Mesenchymal stem cell (in vitro differentiated cells and primary cell): Measurements from ENCODE around the gene ACSM6.
"Not testable (repeated sequence)": the region's sequence is repeated elsewhere in the genome, so short reads cannot be mapped to it uniquely, and the experiment has no call there.

Experiments used
- DNase-seq: peaks from one replicate; pipeline ENCODE4 v3.0.0-alpha.2; 2013
- H2AFZ ChIP-seq: one replicate; pipeline ENCODE4 v1.6.1; 2013; ENCODE audit warnings: low read depth, mild to moderate bottlenecking, control low read depth, inconsistent platforms, low read length, moderate library complexity
- H2AK5ac ChIP-seq: 2 replicates; pipeline ENCODE4 v1.6.1; 2013; ENCODE audit warnings: low read length, moderate library complexity, mild to moderate bottlenecking, inconsistent platforms; ENCODE audit not compliant: severe bottlenecking
- H2BK120ac ChIP-seq: one replicate; pipeline ENCODE4 v1.6.1; 2013; ENCODE audit warnings: low read depth, mild to moderate bottlenecking, inconsistent platforms, low read length, moderate library complexity
- H2BK12ac ChIP-seq, 2 experiments: one replicate each; pipeline ENCODE4 v1.6.1; 2013; ENCODE audit warnings: inconsistent platforms in 2 of 2, low read length in 2 of 2, mild to moderate bottlenecking in 2 of 2, moderate library complexity in 2 of 2, control low read depth in 1 of 2
- H2BK15ac ChIP-seq: one replicate; pipeline ENCODE4 v1.6.1; 2013; ENCODE audit warnings: mild to moderate bottlenecking, low read depth, inconsistent platforms; ENCODE audit not compliant: poor library complexity, severe bottlenecking
- H2BK5ac ChIP-seq: 2 replicates; pipeline ENCODE4 v1.6.1; 2013; ENCODE audit warnings: low read depth, mild to moderate bottlenecking, low read length, control low read depth, inconsistent platforms; ENCODE audit not compliant: poor library complexity, severe bottlenecking
- H3K14ac ChIP-seq, 2 experiments: one replicate each; pipeline ENCODE4 v1.6.1; 2013; ENCODE audit warnings: inconsistent platforms in 2 of 2, low read length in 2 of 2, control low read depth in 1 of 2, mild to moderate bottlenecking in 1 of 2, moderate library complexity in 1 of 2
- H3K18ac ChIP-seq, 2 experiments: one replicate each; pipeline ENCODE4 v1.6.1; 2013; ENCODE audit warnings: inconsistent platforms in 2 of 2, low read length in 2 of 2, control low read depth in 1 of 2, low read depth in 1 of 2, mild to moderate bottlenecking in 1 of 2
- H3K23ac ChIP-seq, 2 experiments: one replicate each; pipeline ENCODE4 v1.6.1; 2013; ENCODE audit warnings: inconsistent platforms in 2 of 2, low read length in 2 of 2, mild to moderate bottlenecking in 2 of 2, moderate library complexity in 2 of 2, control low read depth in 1 of 2
- H3K27ac ChIP-seq: 2 replicates; pipeline ENCODE4 v1.5.1; 2013; ENCODE audit warnings: mild to moderate bottlenecking, moderate library complexity, low read length, control low read depth, inconsistent platforms; ENCODE audit not compliant: poor library complexity, severe bottlenecking
- H3K27me3 ChIP-seq, 2 experiments: 2 replicates each; pipeline versions ENCODE4 v1.6.1 to v1.7.0; 2013; ENCODE audit warnings: low read length in 2 of 2, mild to moderate bottlenecking in 2 of 2, moderate library complexity in 2 of 2, control low read depth in 1 of 2, inconsistent platforms in 1 of 2; ENCODE audit not compliant: control insufficient read depth in 1 of 2, insufficient read depth in 1 of 2
- H3K36me3 ChIP-seq, 2 experiments: 2 replicates each; pipeline versions ENCODE4 v1.6.1 to v1.7.0; 2013; ENCODE audit warnings: low read length in 2 of 2, control low read depth in 1 of 2, inconsistent platforms in 1 of 2, low read depth in 1 of 2, mild to moderate bottlenecking in 1 of 2; ENCODE audit not compliant: insufficient read depth in 2 of 2, control insufficient read depth in 1 of 2
- H3K4ac ChIP-seq, 2 experiments: one replicate each; pipeline ENCODE4 v1.6.1; 2013; ENCODE audit warnings: inconsistent platforms in 2 of 2, low read length in 2 of 2, mild to moderate bottlenecking in 2 of 2, moderate library complexity in 2 of 2, control low read depth in 1 of 2, low read depth in 1 of 2
- H3K4me1 ChIP-seq: 2 replicates; pipeline ENCODE4 v1.6.1; 2013; ENCODE audit warnings: low read depth, low read length, control low read depth; ENCODE audit not compliant: control insufficient read depth, insufficient read depth
- H3K4me2 ChIP-seq: 2 replicates; pipeline ENCODE4 v1.6.1; 2013; ENCODE audit warnings: low read length, mild to moderate bottlenecking, inconsistent platforms; ENCODE audit not compliant: poor library complexity, severe bottlenecking
- H3K4me3 ChIP-seq, 2 experiments: 2 replicates each; pipeline versions ENCODE4 v1.5.1 to v1.7.0; 2013; ENCODE audit warnings: low read length in 2 of 2, mild to moderate bottlenecking in 2 of 2, control low read depth in 1 of 2, low read depth in 1 of 2; ENCODE audit not compliant: insufficient read depth in 1 of 2
- H3K79me1 ChIP-seq: replicated peaks from 2 replicates; pipeline ENCODE4 v1.6.1; 2013; ENCODE audit warnings: mild to moderate bottlenecking, control low read depth, low read length, inconsistent platforms; ENCODE audit not compliant: poor library complexity, severe bottlenecking
- H3K9ac ChIP-seq: 2 replicates; pipeline ENCODE4 v1.7.0; 2013; ENCODE audit warnings: mild to moderate bottlenecking, low read length, moderate library complexity
- H3K9me3 ChIP-seq: 2 replicates; pipeline ENCODE4 v1.7.0; 2013; ENCODE audit warnings: mild to moderate bottlenecking, low read length; ENCODE audit not compliant: control insufficient read depth
- H4K8ac ChIP-seq: one replicate; pipeline ENCODE4 v1.6.1; 2013; ENCODE audit warnings: inconsistent platforms, mild to moderate bottlenecking, low read length, moderate library complexity
- H4K91ac ChIP-seq: one replicate; pipeline ENCODE4 v1.6.1; 2013; ENCODE audit warnings: mild to moderate bottlenecking, low read length, inconsistent platforms
- WGBS: methylation state at CpG from one replicate; pipeline ENCODE4 v1.1.7; 2013; ENCODE audit warnings: mixed read lengths; 5-methylcytosine and 5-hydroxymethylcytosine counted together

Gene ACSM6

GRCh38 chr10:95221124-95221523, 27.1 kb downstream of the ACSM6 start:
- DNase-seq = no peak
- no peak overlapping the region for H3K14ac ChIP-seq
- no peak overlapping the region for H3K4me3 ChIP-seq
- H3K18ac ChIP-seq = no peak overlapping the region
- no peak overlapping the region for H3K4ac ChIP-seq
- peak overlapping the region; percentile 86 for H3K27ac ChIP-seq
- no peaks in the 10 kb centered on the region for H3K36me3 ChIP-seq
- no peak overlapping the region for H2BK12ac ChIP-seq
- no peaks in the 10 kb centered on the region for H3K9me3 ChIP-seq
- no peaks in the 10 kb centered on the region for H3K79me1 ChIP-seq
- WGBS = 7% methylated on average over 4 of the region's 5 CpGs
- H2AFZ ChIP-seq = no peak overlapping the region
- no peak overlapping the region for H2BK5ac ChIP-seq
- H3K4me2 ChIP-seq = no peak overlapping the region
- H3K23ac ChIP-seq = no peak overlapping the region
- no peak overlapping the region for H2AK5ac ChIP-seq
- H2BK120ac ChIP-seq = no peak overlapping the region
- H2BK15ac ChIP-seq = no peak overlapping the region
- no peak overlapping the region for H3K9ac ChIP-seq
- H4K91ac ChIP-seq = no peak overlapping the region
- peaks cover 2% of the 10 kb centered on the region for H3K4me1 ChIP-seq
- H3K27me3 ChIP-seq = no peaks in the 10 kb centered on the region
- H4K8ac ChIP-seq = no peak overlapping the region

DNA sequence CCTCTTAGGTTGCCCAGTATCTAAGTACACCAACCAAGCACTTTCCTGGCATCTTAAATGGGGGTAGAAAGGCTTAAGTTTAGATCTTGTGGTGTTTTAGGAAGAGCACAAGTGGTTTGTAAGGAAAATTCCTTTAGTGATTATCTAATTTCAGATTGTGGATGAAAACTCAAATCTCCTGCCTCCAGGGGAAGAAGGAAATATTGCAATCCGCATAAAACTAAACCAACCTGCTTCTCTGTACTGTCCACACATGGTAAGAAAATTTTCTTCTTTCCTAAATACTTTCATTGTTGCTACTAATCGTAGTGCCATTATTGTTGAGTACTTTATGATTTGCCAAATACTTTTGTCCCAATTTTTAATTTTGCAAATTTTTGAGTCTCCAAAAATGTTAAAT, 31.1 kb downstream of the ACSM6 start:
- Histone ChIP-seq H3K9ac (no peak overlapping the region), H2AK5ac (peak overlapping the region; percentile 40), H3K4me3 (no peak overlapping the region), H3K9me3 (peaks cover under 1% of the 10 kb centered on the region), H2AFZ (no peak overlapping the region), H3K79me1 (no peaks in the 10 kb centered on the region), H3K36me3 (no peaks in the 10 kb centered on the region), H3K27ac (no peak overlapping the region), H3K27me3 (no peaks in the 10 kb centered on the region), H3K14ac (no peak overlapping the region), H3K4ac (no peak overlapping the region), H2BK5ac (no peak overlapping the region), H3K4me2 (no peak overlapping the region), H4K8ac (no peak overlapping the region), H3K18ac (no peak overlapping the region), H2BK12ac (no peak overlapping the region), H3K4me1 (peaks cover 6% of the 10 kb centered on the region), H4K91ac (no peak overlapping the region), H2BK120ac (no peak overlapping the region), H3K23ac (no peak overlapping the region), H2BK15ac (no peak overlapping the region)
- 67% methylated on average over 1 of the region's 2 CpGs for WGBS
- no peak for DNase-seq

DNA sequence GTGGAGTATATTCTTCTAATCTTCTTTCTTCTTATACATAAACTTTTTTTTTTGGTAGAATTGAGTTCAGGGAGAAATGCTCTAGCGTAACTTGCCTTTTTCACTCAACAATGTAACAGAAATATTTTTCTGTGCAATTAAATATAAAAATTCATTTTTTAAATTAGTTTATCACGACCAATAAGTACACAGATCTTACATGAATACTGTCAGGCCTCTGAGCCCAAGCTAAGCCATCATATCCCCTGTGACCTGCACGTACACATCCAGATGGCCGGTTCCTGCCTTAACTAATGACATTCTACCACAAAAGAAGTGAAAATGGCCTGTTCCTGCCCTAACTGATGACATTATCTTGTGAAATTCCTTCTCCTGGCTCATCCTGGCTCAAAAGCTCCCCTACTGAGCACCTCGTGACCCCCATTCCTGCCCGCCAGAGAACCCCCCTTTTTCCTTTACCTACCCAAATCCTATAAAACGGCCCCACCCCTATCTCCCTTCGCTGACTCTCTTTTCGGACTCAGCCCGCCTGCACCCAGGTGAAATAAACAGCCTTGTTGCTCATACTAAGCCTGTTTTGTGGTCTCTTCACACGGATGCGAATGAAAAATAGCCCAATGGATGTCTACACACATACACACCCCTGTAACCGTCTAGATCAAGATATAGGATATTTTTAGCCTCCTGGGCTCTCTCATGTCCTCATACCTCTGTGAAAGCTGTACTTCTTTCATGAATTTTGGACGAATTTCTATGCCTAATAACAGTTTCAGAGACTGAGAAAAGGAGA, 35.1 kb downstream of the ACSM6 start:
- not testable (repeated sequence) for H3K14ac ChIP-seq, H4K8ac ChIP-seq, H3K4me3 ChIP-seq, H3K23ac ChIP-seq, DNase-seq, H3K18ac ChIP-seq, H3K4me2 ChIP-seq, H4K91ac ChIP-seq, H2BK120ac ChIP-seq, H3K27me3 ChIP-seq, H2BK15ac ChIP-seq, H2AFZ ChIP-seq, H3K79me1 ChIP-seq
- peak overlapping the region in 1 of 2 experiments; percentile 72 for H2BK12ac ChIP-seq
- peak overlapping the region; percentile 64 for H3K9ac ChIP-seq
- peak overlapping the region; percentile 96 for H2BK5ac ChIP-seq
- H3K36me3 ChIP-seq = peaks cover 0 to 16% of the 10 kb centered on the region in 2 experiments
- peak overlapping the region; percentile 41 for H2AK5ac ChIP-seq
- peak overlapping the region in 1 of 2 experiments; percentile 42 for H3K4ac ChIP-seq
- H3K27ac ChIP-seq = peak overlapping the region; percentile 100
- WGBS = 4% methylated on average over 13 of the region's 14 CpGs
- H3K4me1 ChIP-seq = peaks cover 14% of the 10 kb centered on the region
- peaks cover 24% of the 10 kb centered on the region for H3K9me3 ChIP-seq

- Histone ChIP-seq H3K79me1 (peaks cover under 1% of the 10 kb centered on the region), H3K23ac (no peak overlapping the region), H4K8ac (peak overlapping the region; percentile 96), H3K18ac (peak overlapping the region; percentile 61 to 93), H4K91ac (peak overlapping the region; percentile 40), H2BK120ac (peak overlapping the region; percentile 82), H2BK15ac (no peak overlapping the region), H3K4me1 (peaks cover 16% of the 10 kb centered on the region), H3K27ac (peak overlapping the region; percentile 100), H3K27me3 (no peaks in the 10 kb centered on the region), H3K4me2 (no peak overlapping the region), H2BK5ac (peak overlapping the region; percentile 57), H2AK5ac (peak overlapping the region; percentile 50), H2BK12ac (peak overlapping the region; percentile 73 to 75), H3K4ac (no peak overlapping the region), H3K14ac (no peak overlapping the region), H3K9me3 (peaks cover 24% of the 10 kb centered on the region), H3K4me3 (peak overlapping the region in 1 of 2 experiments; percentile 66), H3K9ac (peak overlapping the region; percentile 64), H2AFZ (no peak overlapping the region), H3K36me3 (peaks cover 0 to 18% of the 10 kb centered on the region in 2 experiments)
- whole genome bisulfite sequencing = 13% methylated on average over 10 of the region's 10 CpGs
- peak; percentile 96 for DNase-seq
Measured at GRCh38 chr10:95229724-95230627, 35.9 kb downstream of the ACSM6 start.
